HG02981 (cell line): ENCODE data around the gene ZNF580.

Experiments
- ATAC-seq: cut with Tn5 transposase; IDR thresholded peaks from one replicate; pipeline ENCODE4 v1.9.1; 2021; ENCODE audit warnings: mild to moderate bottlenecking, moderate library complexity; ENCODE audit not compliant: unreplicated experiment

The ZNF580 gene

GRCh38 chr19:55640577-55641425, at the start of gene ZNF580:
Gene ZNF580, plus strand, starts transcription at chr19:55641002. Its CDS starts 1,507 bp downstream, at chr19:55642509.
- ATAC-seq, result no peak

GRCh38 chr19:55591555-55591954, 49.2 kb upstream of the ZNF580 start:
- ATAC-seq, result no peak

- no peak for ATAC-seq
These were observed 48.3 kb upstream of the ZNF580 start for GRCh38 chr19:55592391-55593090.

GRCh38 chr19:55593096-55593772, 47.6 kb upstream of the ZNF580 start:
- no peak for ATAC-seq

GRCh38 chr19:55594996-55595545, 45.7 kb upstream of the ZNF580 start:
- ATAC-seq, result no peak

- no peak for ATAC-seq
These were observed 44.5 kb upstream of the ZNF580 start for GRCh38 chr19:55596304-55596703.

GRCh38 chr19:55597501-55597921, 43.3 kb upstream of the ZNF580 start:
- ATAC-seq, result no peak

- ATAC-seq, result no peak
These were observed 42.8 kb upstream of the ZNF580 start for GRCh38 chr19:55598034-55598433.

- peak; percentile 46 for ATAC-seq
These were observed 41.9 kb upstream of the ZNF580 start for GRCh38 chr19:55598719-55599467.

- peak; percentile 51 for ATAC-seq
These were observed 41.3 kb upstream of the ZNF580 start, which contains the start of gene FIZ1 for GRCh38 chr19:55599468-55599841. Gene FIZ1, minus strand, starts transcription at chr19:55599517. Its CDS starts 1,652 bp downstream, at chr19:55597865.

GRCh38 chr19:55599842-55600661, 40.8 kb upstream of the ZNF580 start, which contains the start of gene ZNF524:
Gene ZNF524, plus strand, starts transcription at chr19:55600288. Its CDS starts 1,825 bp downstream, at chr19:55602113.
- peak; percentile 39 for ATAC-seq

- no peak for ATAC-seq
These were observed 40.2 kb upstream of the ZNF580 start for GRCh38 chr19:55600662-55601028.

GRCh38 chr19:55601084-55601483, 39.7 kb upstream of the ZNF580 start:
- ATAC-seq, result no peak

- no peak for ATAC-seq
These were observed 38.4 kb upstream of the ZNF580 start for GRCh38 chr19:55602104-55603001.

GRCh38 chr19:55603115-55603514, 37.7 kb upstream of the ZNF580 start:
- ATAC-seq, result no peak

GRCh38 chr19:55603581-55604292, 37.1 kb upstream of the ZNF580 start:
- no peak for ATAC-seq

GRCh38 chr19:55605207-55605636, 35.6 kb upstream of the ZNF580 start:
- peak; percentile 69 for ATAC-seq
